ENCODE data around the gene TEX22.

TEX22 gene

DNA sequence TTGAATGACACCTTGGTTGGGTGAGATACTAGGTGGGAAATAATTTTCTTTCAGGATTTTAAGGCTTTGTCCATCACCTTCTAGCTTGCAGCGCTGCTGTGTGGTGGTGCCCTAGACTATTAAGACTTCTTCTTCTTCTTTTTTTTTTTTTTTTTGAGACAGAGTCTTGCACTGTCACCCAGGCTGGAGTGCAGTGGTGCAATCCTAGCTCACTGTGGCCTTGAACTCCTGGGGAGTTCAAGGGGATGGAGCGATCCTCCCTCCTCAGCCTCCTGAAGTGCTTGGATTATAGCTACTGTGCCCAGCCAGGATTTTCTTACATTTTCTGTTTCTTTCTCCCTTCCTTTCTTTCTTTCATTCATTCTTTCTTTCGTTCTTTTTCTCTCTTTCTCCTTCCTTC lies 11.0 kb downstream of the TEX22 start:
- no peak for DNase-seq

- DNase-seq, result no peak
Measured at GRCh38 chr14:105410642-105411016, 12.3 kb downstream of the TEX22 start.

DNA sequence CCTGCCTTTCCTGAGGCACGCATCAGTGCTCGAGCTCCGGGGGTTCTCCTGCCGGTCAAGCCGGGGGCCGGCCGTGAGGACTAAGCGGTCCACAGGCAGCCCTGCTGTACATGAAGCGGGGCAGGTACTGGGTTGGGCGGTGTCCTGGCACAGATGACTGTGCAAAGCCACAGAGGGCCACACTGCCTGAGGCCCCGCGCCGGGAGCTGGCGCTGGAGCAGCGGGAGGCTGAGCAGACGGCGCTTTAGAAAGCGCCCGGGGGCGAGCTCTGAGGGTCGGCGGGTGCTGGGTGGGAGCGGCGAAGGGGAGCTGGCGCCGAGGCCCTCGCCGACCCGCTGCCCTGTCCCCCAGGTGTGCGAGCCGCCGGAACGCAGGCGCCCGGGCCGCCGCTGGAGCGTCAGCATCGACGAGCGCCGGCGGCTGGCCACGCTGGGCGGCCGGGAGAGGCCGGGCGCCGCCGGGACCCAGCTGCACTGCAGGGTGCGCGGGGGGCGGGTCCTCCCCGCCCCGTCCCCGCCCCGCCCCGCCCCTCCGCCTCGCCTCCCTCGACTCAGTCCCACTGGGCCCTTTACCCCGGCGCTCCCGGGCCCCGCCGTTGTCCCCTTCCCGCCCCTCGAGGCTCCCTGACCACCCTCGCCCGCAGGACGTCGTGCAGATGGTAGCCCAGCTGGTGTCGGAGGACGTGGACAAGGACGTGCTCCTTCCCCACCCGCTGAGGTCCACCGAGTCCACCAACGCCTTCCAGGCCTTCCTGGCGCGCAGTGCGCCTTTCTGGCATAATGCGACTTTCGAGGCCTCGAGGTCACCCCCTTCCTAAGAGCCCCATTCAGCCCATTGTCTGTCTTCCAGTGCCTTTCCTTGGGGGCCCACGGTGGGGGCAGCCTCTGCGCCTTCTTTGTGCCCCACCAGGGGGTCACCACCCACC lies 12.9 kb downstream of the TEX22 start:
- peak; percentile 48 for DNase-seq

DNA sequence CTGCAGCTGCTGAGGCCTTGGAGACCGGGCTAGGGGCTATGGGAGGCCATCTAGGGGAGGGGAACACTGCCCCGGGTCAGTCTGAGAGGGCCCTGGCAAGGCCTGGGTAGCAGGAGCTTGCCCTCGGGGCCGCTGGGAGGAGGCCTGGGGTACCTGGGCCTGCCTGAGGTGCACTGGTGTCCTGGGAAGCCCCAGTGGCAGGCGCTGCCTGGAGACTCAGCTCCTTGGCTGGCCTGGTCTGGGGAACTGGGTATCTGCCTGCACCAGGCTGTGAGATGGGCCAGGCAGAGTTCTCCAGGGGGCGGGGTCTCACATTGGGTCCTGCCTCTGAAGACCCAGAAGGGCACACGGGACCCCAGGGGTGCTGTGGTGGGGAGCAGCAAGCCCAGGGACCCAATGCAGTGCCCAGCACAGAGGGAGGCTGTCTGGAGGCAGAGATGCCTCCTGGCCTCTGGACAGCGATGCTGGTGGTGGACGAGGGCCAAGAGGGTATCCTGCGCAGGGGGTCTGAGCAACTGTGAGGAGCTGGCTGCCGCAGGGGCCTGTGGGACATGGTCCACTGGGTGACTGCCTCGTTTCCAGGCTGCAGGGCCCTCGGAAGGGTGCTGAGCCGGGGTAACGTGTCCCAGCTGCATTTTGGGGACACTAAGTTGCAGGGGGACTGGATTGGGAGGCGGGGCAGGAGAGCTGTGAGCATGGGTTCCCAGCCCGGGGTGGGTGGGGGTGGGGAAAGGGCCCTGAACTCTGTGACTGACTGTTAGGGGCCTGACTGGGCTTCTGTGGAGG lies 13.8 kb downstream of the TEX22 start:
- DNase-seq, result no peak

DNA sequence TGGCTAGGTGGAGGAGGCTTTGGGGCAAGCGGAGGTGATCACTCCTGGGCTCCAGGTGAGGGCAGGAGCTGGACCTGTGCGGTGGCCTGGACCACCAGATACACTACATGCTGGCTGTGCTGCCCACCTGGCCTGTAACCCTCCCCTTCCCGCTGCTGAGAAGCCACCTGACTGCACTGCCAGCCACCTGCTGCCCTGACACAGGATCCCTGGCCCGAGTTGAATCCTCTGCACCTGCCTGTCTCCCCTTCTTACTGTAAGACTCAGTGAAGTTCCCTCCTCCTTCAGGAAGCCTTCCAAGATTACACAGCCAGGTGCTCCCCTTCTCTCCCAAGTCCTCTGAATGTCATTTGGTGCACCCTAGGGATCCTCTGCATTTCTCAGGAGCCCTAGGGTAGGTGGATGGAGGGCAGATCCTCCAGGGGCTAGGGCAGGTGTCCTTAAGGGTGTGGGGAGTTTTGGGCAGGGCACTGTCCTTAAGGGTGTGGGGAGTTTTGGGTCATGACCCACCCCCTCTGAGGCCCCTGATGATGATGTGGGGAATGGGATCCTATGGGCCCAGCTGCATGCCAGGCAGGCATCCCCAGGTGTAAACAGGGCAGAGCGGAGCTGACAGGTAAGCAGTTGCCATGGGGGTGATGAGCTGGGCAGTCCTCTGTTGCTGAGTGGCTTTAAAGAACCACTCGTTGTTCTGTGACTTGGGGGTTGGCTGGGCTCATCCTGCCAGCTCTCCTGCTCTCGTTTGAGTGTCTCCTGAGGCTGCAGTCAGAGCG lies 14.6 kb downstream of the TEX22 start:
- DNase-seq, result no peak

DNA sequence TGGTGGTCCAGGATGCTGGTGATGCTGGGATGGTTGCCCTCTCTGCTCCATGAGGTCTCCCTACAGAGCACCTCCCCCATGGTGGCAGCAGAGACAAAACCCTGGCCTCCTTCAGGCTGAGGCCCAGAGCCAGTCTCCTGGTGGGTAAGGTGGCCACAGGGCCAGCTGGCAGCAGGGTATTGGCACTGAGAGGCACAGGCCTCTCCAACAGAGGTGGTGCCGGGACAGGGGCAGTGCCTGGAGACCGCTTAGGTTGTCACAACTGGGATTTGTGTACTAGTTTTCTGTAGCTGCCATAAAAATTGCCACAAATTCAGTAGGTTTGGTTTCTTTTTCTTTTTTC lies 15.2 kb downstream of the TEX22 start:
- DNase-seq, result no peak

GRCh38 chr14:105414456-105415371 lies 16.4 kb downstream of the TEX22 start:
- no peak for DNase-seq

DNA sequence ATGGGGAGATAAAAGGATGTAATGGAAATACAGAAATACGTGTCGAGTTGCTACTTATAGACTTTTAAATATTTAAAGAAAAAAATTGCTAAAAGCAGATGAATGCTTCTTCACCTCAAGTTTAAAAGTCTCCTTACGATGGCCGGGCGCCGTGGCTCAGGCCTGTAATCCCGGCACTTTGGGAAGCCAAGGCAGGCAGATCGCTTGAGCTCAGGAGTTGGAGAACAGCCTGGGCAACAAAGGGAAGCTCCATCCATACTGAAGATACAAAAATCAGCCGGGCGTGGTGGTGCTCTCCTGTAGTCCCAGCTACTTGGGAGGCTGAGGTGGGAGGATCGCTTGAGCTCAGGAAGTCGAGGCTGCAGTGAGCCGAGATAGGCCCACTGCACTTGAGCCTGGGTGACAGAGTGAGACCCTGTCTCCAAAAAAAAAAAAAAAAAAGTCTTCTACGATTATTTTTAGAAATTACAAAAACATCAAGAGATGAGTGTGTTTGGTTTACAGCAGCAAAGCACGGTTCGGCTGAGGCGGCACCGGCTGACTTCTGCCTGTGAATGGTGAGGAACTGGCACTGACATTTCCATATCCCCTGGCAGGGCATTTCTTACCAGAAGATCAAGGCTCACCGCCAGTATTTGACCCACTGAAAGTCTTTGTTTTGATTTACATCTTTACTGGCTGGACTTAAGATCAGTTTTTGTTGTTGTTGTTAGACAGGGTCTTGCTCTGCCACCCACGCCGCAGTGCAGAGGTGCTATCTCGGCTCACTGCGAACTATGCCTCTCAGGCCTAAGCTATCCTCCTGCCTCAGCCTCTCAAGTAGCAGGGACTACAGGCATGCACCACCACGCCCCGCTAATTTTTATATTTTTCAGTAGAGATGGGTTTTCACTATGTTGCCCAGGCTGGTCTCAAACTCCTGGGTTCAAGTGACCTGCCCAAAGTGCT lies 17.4 kb downstream of the TEX22 start:
- no peak for DNase-seq

DNA sequence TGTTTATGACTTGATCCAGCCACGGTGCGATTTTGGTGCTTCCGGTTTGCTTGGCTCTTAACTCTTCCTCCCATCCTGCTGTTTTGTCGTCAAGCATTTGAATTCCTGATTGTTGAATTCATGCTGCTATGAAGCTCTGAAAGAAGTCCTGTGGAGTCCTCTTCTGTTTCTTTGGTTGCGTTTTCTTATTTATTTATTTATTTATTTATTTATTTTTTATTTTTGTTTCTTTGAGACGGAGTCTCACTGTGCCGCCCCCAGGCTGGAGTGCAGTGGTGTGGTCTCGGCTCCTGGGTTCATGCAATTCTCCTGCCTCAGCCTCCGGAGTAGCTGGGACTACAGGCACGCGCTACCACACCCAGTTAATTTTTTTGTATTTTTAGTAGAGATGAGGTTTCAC lies 18.3 kb downstream of the TEX22 start:
- no peak for DNase-seq

GRCh38 chr14:105417690-105418121 lies 19.4 kb downstream of the TEX22 start:
- no peak for DNase-seq

- DNase-seq, result no peak
Measured at GRCh38 chr14:105418269-105419194, 20.2 kb downstream of the TEX22 start.

DNA sequence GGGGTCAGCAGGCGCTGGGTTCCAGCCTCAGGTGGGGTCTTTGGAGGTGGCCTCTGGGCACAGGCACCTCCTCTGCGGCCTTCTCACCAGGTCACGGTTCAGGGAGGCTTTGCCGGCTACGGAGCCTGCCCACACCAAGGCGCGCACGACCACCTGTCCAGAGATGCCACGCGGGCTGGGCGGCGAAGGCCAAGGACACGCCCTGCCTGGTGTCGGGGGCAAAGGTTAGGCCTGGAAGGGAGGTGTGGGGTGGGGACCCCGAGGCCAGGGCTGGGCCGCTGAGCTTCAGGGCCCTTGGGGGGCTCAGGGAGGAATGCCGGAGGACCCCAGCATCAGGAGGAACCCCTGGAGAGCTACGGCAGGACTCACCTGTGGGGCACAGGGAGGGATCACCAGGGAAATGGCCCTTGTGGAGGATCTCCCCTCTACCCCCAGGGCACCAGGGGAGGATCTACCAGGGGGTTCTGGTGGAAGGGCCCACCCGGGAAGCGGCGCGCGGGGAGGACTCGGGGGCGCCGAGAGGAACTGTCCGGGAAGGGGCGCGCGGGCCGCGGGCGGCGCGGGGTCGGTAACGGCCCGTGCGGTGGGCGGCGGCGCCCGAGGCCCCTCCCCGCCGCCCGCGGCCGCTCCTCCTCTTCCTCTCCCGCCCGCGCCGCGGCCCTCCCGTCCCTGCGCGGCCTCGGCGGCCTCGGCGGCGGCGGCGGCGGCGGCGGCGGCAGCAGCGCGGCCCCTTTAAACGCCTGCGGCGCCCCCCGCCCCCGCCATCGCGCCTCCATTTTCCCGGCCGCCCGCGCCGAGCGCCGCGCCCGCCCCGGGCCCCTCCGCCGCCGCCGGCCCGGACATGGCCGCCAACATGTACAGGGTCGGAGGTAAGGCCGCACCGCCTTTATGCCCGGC lies 21.1 kb downstream of the TEX22 start, which contains the start of gene MTA1:
MTA1 (plus strand) TSS at position 633 of the 897 bp plus-strand sequence; CDS start at position 842, 209 bp downstream.
- peak; percentile 8 for DNase-seq

DNA sequence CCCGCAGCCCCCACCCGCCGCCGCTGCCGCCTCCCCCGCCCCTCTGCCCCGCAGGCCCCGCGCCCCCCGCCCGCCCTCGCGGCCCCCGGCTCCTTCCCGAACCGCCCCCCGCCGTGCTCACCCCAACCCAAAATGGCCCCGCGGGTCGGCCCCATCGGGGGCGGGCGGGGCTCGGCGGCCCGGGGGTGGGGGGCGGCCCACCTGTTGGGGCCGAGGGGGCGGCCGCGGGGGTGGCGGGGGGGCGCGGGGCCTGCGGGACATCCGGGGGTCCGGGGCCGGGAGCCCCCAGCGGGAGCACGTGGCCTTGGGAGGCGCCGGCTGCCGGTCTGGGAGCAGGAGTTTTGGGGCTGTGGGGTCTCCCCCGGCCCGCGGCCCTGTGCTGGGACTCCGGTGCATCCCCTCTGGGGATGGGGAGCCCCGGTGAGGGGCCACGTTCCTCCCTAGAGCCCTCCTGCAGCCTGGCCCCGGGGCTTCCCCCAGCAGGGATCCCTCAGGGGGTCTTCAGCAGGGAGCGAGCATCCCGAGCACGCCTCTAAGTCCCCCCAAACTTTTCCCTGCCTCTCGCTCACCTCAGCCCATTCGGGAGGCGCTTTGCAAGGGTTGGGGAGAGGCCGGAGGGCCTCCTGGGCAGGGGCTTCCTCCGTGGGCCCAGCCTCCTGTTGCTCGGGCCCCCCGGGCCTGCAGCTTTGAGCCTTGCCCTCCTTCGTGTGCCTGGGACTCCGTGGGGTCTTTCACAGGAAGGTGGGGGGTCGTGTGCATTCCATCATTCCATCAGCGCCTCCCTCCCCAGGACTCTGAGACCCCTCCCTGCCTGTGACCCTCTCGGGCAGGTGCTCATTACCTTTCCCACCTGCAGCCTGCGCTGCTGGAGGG lies 22.0 kb downstream of the TEX22 start:
- no peak for DNase-seq

DNA sequence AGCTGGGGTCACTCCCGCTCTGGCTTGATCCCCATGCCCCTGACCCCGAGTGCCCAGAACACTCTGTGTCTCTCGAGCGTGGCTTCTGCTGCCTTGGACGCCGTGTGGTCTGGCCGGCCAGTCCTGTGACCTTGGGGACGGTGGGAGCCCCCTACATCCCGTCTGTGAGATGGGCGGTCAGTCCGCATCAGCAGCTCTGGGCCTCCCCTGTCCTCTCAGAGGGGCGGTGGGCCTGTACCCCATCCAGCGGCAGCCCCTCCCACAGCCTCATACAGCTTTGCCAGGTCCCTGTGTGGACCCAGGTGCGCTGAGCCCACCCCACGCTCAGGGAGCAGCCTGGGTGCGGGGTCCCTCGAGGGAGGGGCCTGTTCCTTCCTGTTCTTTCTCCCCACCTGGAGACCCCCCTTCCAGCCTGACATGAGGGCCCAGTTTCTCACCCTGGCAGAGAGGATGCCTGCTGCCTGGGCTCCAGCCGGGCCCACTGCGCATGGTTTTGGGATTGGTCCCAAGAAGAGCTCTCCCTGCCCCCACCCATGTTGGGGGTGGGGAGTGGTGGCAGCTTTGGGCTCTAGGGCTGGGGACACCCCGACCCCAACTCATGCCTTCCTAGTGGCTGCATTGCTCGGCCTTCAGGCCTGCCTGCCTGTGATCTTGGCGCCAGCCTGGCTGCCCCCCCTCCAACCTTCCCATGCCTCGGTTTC lies 22.8 kb downstream of the TEX22 start:
- DNase-seq, result no peak

DNA sequence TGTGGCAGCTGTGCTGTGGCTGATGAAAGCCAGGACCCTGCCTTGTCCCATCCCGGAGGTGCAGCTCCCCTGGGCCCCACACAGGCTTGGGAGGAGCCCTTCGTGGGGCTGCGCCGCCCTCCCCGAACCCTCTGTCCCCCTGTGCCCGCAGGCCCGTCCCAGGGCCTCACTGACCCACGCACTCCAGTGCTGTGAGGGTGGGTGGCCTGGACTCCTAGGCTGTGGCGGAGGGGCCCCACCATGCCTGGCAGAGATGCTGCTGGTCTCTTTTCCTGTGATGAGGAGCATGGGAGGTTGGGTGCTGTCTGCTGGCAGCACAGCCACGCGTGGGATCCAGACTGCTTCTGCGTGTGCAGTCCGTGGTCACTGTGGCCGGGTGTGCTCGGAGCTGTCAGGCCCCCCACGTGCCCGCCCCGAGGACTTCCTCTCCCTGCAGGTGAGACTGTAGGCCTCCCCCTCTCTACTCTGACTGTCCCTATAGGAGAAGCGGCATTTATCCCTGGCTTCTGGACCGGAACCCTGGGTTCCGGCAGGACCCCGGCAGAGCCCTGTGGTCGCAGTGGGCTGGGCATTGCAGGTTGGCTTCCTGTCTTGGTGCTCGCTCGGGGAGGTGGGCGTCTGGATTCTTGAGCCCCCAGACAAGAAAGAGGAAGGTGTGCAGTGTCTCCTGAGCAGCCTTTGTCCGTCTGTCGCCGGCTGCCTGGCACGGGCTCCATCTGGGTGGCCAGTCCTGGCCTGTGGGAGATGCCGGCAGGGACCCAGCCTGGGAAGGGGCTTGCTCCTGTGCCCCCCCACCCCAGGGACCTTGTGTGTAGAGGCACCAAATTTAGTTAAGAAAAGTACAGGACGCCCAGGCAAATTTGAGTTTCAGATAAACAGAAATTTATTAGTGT lies 23.6 kb downstream of the TEX22 start:
- DNase-seq, result no peak

Measured in T1000 (cell line).